ENCODE results near the gene LRMDA. TPM values are rescaled to one million over a fixed set of nuclear protein-coding genes. Genes with fewer than 3 reads are reported as not detected.

The LRMDA gene
- total and polyA plus RNA-seq, 2 of the 8 experiments (the other 6 are each of a cell fraction or from before 2014, with no cell fraction given): 0.86 to 2.8 TPM

DNA sequence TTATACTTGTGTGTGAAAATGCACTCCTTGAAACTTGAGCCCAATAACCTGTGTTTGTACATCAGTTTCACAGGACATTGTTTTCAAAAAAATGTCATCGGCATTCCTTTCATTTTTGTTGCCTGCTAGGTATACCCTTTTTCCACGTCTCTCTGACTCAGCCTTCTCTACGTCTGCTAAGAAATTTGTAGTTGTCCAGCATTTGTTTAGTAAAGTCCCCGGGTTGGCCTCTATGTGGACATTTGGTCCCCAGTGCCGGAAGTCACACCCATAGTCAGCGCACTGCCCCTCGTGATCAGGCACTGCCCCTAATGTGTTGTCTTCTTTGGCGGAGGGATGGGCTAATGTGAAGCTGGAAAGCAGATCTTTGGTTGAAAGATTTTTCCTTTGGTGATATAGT, 222.3 kb downstream of the LRMDA start (continued):
- TF ChIP-seq, protein P1, sequence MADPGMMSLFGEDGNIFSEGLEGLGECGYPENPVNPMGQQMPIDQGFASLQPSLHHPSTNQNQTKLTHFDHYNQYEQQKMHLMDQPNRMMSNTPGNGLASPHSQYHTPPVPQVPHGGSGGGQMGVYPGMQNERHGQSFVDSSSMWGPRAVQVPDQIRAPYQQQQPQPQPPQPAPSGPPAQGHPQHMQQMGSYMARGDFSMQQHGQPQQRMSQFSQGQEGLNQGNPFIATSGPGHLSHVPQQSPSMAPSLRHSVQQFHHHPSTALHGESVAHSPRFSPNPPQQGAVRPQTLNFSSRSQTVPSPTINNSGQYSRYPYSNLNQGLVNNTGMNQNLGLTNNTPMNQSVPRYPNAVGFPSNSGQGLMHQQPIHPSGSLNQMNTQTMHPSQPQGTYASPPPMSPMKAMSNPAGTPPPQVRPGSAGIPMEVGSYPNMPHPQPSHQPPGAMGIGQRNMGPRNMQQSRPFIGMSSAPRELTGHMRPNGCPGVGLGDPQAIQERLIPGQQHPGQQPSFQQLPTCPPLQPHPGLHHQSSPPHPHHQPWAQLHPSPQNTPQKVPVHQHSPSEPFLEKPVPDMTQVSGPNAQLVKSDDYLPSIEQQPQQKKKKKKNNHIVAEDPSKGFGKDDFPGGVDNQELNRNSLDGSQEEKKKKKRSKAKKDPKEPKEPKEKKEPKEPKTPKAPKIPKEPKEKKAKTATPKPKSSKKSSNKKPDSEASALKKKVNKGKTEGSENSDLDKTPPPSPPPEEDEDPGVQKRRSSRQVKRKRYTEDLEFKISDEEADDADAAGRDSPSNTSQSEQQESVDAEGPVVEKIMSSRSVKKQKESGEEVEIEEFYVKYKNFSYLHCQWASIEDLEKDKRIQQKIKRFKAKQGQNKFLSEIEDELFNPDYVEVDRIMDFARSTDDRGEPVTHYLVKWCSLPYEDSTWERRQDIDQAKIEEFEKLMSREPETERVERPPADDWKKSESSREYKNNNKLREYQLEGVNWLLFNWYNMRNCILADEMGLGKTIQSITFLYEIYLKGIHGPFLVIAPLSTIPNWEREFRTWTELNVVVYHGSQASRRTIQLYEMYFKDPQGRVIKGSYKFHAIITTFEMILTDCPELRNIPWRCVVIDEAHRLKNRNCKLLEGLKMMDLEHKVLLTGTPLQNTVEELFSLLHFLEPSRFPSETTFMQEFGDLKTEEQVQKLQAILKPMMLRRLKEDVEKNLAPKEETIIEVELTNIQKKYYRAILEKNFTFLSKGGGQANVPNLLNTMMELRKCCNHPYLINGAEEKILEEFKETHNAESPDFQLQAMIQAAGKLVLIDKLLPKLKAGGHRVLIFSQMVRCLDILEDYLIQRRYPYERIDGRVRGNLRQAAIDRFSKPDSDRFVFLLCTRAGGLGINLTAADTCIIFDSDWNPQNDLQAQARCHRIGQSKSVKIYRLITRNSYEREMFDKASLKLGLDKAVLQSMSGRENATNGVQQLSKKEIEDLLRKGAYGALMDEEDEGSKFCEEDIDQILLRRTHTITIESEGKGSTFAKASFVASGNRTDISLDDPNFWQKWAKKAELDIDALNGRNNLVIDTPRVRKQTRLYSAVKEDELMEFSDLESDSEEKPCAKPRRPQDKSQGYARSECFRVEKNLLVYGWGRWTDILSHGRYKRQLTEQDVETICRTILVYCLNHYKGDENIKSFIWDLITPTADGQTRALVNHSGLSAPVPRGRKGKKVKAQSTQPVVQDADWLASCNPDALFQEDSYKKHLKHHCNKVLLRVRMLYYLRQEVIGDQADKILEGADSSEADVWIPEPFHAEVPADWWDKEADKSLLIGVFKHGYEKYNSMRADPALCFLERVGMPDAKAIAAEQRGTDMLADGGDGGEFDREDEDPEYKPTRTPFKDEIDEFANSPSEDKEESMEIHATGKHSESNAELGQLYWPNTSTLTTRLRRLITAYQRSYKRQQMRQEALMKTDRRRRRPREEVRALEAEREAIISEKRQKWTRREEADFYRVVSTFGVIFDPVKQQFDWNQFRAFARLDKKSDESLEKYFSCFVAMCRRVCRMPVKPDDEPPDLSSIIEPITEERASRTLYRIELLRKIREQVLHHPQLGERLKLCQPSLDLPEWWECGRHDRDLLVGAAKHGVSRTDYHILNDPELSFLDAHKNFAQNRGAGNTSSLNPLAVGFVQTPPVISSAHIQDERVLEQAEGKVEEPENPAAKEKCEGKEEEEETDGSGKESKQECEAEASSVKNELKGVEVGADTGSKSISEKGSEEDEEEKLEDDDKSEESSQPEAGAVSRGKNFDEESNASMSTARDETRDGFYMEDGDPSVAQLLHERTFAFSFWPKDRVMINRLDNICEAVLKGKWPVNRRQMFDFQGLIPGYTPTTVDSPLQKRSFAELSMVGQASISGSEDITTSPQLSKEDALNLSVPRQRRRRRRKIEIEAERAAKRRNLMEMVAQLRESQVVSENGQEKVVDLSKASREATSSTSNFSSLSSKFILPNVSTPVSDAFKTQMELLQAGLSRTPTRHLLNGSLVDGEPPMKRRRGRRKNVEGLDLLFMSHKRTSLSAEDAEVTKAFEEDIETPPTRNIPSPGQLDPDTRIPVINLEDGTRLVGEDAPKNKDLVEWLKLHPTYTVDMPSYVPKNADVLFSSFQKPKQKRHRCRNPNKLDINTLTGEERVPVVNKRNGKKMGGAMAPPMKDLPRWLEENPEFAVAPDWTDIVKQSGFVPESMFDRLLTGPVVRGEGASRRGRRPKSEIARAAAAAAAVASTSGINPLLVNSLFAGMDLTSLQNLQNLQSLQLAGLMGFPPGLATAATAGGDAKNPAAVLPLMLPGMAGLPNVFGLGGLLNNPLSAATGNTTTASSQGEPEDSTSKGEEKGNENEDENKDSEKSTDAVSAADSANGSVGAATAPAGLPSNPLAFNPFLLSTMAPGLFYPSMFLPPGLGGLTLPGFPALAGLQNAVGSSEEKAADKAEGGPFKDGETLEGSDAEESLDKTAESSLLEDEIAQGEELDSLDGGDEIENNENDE (IDR thresholded peaks at IDR 0.05; ENCODE audit: insufficient replicate concordance, low read length): no peak
